ENCODE measurements around the gene PATJ. TPM values are rescaled to one million over a fixed set of nuclear protein-coding genes. Genes with fewer than 3 reads are reported as not detected.
"Not testable (repeated sequence)": the region's sequence is repeated elsewhere in the genome, so short reads cannot be mapped to it uniquely, and the experiment has no call there.

Gene PATJ
- total RNA-seq, 2 donors from 2014 or later, result 42.7 to 67.5 TPM

- WGBS, result 86% methylated on average over 7 of the region's 7 CpGs
- TF ChIP-seq CTCF (IDR thresholded peaks at IDR 0.05) (no peak), POLR2AphosphoS5 (IDR thresholded peaks at IDR 0.05) (no peak), POLR2A (IDR thresholded peaks at IDR 0.05) (no peak)
- no peak overlapping the region for H3K4me3 ChIP-seq
- H3K36me3 ChIP-seq, result no peaks in the 10 kb centered on the region
- no peak overlapping the region for H3K27ac ChIP-seq
- DNase-seq (ENCODE audit: low spot score), result no peak
- H3K4me1 ChIP-seq (replicated peaks), result no peaks in the 10 kb centered on the region
- intact Hi-C loops (cut with DNase I), result no loop called here
- no peaks in the 10 kb centered on the region for H3K9me3 ChIP-seq
- no peaks in the 10 kb centered on the region for H3K27me3 ChIP-seq (replicated peaks; ENCODE audit: insufficient read depth)
Measured at GRCh38 chr1:62181532-62181931, 439.3 kb downstream of the PATJ start.

DNA sequence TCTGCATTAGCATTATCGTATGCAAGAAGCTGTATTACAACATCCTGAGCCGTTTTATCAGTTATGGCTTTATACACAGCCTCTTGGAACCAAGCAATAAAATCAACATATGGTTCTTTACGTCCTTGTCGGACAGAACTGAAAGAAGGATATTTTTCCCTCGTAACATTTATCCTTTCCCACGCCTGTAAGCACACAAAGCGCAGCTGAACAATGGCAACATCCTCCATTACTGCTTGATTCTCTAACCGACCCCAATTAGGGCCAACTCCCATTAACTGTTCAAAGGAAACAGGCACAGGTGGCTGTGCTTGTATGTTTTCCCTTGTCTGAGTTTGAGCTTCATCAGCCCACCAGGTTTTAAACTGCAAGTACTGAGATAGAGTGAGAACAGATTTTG is 439.9 kb downstream of the PATJ start:
- H3K4me3 ChIP-seq; H3K27me3 ChIP-seq (replicated peaks; ENCODE audit: insufficient read depth); H3K4me1 ChIP-seq (replicated peaks); H3K36me3 ChIP-seq; DNase-seq (ENCODE audit: low spot score); intact Hi-C loops (cut with DNase I); H3K27ac ChIP-seq; H3K9me3 ChIP-seq: not testable (repeated sequence)
- 55% methylated on average over 8 of the region's 8 CpGs for WGBS

DNA sequence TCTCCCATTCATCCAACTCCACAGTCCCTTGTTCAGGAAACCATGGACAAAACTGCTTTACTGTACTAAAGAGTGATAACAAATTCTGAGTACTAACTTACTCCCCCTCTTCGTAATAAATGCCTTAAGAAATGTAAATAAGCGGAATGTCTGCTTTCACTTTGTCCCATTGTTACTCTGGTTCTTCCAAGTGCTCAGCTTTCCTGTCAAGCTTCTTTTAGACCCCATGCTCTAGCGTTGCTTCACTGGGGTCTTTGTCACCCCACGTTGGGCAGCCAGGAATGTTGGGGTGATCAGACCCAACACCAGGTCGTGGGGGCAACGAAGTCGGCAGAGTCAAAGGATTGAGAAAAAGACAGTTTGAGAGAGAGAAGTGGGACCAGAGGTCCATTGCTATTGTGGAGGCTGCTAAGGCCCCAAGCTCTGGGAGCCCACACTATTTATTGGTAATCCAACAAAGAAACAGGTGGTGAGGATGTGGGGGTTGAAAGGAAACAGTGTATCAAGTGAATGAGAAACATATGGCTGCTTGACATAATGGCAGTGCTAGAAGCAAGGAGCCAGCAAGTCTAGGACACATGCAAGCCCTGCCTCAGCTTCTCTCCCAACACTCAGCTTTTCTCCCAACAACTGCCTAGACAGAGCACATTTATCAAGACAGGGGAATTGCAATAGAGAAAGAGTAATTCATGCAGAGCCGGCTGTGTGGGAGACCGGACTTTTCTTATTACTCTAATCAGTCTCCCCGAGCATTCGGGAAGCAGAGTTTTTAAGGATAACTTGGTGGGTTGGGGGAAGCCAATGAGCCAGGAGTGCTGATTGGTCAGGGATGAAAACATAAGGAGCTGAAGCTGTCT is 441.1 kb downstream of the PATJ start:
- H3K27me3 ChIP-seq (replicated peaks; ENCODE audit: insufficient read depth); H3K9me3 ChIP-seq; intact Hi-C loops (cut with DNase I); DNase-seq (ENCODE audit: low spot score); H3K4me3 ChIP-seq; H3K36me3 ChIP-seq; H3K4me1 ChIP-seq (replicated peaks); H3K27ac ChIP-seq: not testable (repeated sequence)
- WGBS, result 58% methylated on average over 11 of the region's 11 CpGs

- 90% methylated on average over 7 of the region's 7 CpGs for WGBS
- no peaks in the 10 kb centered on the region for H3K27me3 ChIP-seq (replicated peaks; ENCODE audit: insufficient read depth)
- no peaks in the 10 kb centered on the region for H3K36me3 ChIP-seq
- H3K27ac ChIP-seq, result no peak overlapping the region
- TF ChIP-seq POLR2A (IDR thresholded peaks at IDR 0.05), result no peak
- no peak for TF ChIP-seq CTCF (IDR thresholded peaks at IDR 0.05)
- TF ChIP-seq POLR2AphosphoS5 (IDR thresholded peaks at IDR 0.05), result no peak
- H3K4me3 ChIP-seq, result no peak overlapping the region
- no peaks in the 10 kb centered on the region for H3K4me1 ChIP-seq (replicated peaks)
- no peak for DNase-seq (ENCODE audit: low spot score)
- intact Hi-C loops (cut with DNase I), result no loop called here
- no peaks in the 10 kb centered on the region for H3K9me3 ChIP-seq
Measured at GRCh38 chr1:62184336-62184735, 442.1 kb downstream of the PATJ start.

- H3K4me1 ChIP-seq (replicated peaks); H3K9me3 ChIP-seq; H3K27me3 ChIP-seq (replicated peaks; ENCODE audit: insufficient read depth); H3K4me3 ChIP-seq; H3K36me3 ChIP-seq; DNase-seq (ENCODE audit: low spot score); intact Hi-C loops (cut with DNase I); H3K27ac ChIP-seq: not testable (repeated sequence)
- 92% methylated on average over 6 of the region's 6 CpGs for WGBS
Measured at GRCh38 chr1:62185233-62185632, 443.0 kb downstream of the PATJ start.

DNA sequence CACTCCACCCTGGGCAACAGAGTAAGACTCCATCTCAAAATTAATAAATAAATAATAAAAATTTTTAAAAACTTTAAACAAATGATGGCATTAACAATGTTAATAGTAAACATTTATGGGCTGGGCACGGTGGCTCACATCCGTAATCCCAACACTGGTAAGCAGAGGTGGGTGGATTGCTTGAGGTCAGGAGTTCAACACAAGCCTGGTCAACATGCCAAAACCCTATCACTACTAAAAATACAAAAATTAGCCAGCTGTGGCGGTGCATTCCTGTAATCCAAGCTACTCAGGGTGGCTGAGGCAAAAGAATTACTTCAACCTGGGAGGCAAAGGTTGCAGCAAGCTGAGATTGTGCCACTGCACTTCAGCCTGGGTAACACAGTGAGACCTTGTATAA is 443.4 kb downstream of the PATJ start:
- Histone ChIP-seq H3K27ac (no peak overlapping the region), H3K27me3 (replicated peaks; ENCODE audit: insufficient read depth) (no peaks in the 10 kb centered on the region), H3K36me3 (no peaks in the 10 kb centered on the region), H3K9me3 (no peaks in the 10 kb centered on the region), H3K4me3 (no peak overlapping the region), H3K4me1 (replicated peaks) (no peaks in the 10 kb centered on the region)
- 82% methylated on average over 3 of the region's 3 CpGs for WGBS
- TF ChIP-seq POLR2AphosphoS5 (IDR thresholded peaks at IDR 0.05) (no peak), POLR2A (IDR thresholded peaks at IDR 0.05) (no peak), CTCF (IDR thresholded peaks at IDR 0.05) (no peak)
- intact Hi-C loops (cut with DNase I), result no loop called here
- DNase-seq (ENCODE audit: low spot score), result no peak
